Skeletal muscle satellite cell (primary cell): ENCODE results near the gene PTGFR.
A peak's percentile ranks its signal among the peaks of the same experiment; 100 is the strongest.

Source experiments
- H3K27me3 ChIP-seq: 2 replicates; pipeline ENCODE4 v1.7.0; 2013; ENCODE audit warnings: low read length; ENCODE audit not compliant: control insufficient read depth, insufficient read depth
- H3K36me3 ChIP-seq: 2 replicates; pipeline ENCODE4 v1.7.0; 2013; ENCODE audit warnings: mild to moderate bottlenecking, control low read depth, low read length; ENCODE audit not compliant: insufficient read depth
- H3K4me1 ChIP-seq: 2 replicates; pipeline ENCODE4 v1.7.0; 2013; ENCODE audit warnings: low read length; ENCODE audit not compliant: control insufficient read depth, insufficient read depth
- H3K4me2 ChIP-seq: 2 replicates; pipeline ENCODE4 v1.7.0; 2013; ENCODE audit warnings: mild to moderate bottlenecking, low read length
- H3K4me3 ChIP-seq: 2 replicates; pipeline ENCODE4 v1.7.0; 2013; ENCODE audit warnings: low read length
- H3K9ac ChIP-seq: 2 replicates; pipeline ENCODE4 v1.7.0; 2013; ENCODE audit warnings: mild to moderate bottlenecking, low read depth, low read length, moderate library complexity
- H3K9me3 ChIP-seq: replicated peaks from 2 replicates; pipeline ENCODE4 v1.7.0; 2013; ENCODE audit warnings: mild to moderate bottlenecking, control low read depth, low read length

PTGFR gene

DNA sequence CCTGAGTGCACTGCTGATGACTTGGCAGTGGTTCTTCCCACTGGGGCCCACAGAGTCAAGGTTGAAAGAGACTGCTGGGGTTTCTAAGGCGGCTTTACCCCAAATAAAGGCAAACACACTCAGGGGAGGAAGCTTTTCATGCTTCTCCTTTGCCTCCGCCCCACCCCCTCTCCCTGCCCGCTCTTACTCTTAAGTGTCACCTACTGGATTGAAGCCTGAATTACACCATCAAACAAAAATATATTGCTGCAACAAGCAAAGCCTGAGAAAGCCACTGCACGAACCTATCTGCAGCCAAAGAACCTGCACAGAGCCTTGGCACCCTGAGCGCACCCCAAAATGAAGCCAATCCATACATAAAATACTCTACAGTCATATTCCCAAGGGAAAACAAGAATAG, 63.1 kb downstream of the PTGFR start:
- no peak overlapping the region for H3K4me2 ChIP-seq
- no peaks in the 10 kb centered on the region for H3K27me3 ChIP-seq
- no peaks in the 10 kb centered on the region for H3K9me3 ChIP-seq
- H3K4me1 ChIP-seq: no peaks in the 10 kb centered on the region
- H3K4me3 ChIP-seq: no peak overlapping the region
- no peak overlapping the region for H3K9ac ChIP-seq
- H3K36me3 ChIP-seq: no peaks in the 10 kb centered on the region

DNA sequence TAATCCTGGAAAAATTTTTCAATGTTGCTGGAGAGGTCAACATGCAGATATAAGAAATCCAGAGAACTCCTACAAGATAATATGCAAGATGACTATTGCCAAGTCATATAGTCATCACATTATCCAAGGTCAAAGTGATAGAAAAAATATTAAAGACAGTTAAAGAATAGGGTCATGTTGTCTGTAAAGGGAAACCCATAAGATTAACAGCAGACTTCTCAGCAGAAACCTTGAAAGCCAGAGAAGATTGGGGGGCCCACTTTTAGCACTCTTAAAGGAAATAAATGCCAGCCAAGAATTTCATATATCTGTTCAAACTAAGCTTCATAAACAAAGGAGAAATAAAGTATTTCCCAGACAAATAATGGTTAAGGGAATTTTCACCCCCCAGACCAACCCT, 64.1 kb downstream of the PTGFR start:
- no peak overlapping the region for H3K4me2 ChIP-seq
- no peaks in the 10 kb centered on the region for H3K36me3 ChIP-seq
- no peak overlapping the region for H3K9ac ChIP-seq
- H3K4me1 ChIP-seq: no peaks in the 10 kb centered on the region
- H3K9me3 ChIP-seq: no peaks in the 10 kb centered on the region
- H3K27me3 ChIP-seq: no peaks in the 10 kb centered on the region
- H3K4me3 ChIP-seq: no peak overlapping the region

DNA sequence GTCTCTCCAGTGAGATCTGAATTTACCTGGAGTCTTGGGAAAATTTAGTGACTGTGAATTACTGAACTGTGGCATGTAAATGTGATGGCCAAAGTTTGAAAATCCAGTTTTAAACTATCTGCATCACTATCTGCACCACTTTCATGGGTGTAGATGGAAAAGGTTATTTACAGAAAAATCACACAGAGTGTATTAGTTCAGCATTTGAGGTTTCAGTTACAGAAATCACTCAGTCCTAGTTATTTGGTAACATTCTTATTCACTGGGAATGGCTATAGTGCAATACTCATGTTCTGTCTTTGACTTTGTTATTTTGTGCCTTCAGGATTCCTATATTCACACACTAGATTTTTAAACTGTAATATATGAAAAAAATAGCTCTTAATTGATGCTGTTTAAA, 68.9 kb downstream of the PTGFR start:
- H3K4me1 ChIP-seq: no peaks in the 10 kb centered on the region

DNA sequence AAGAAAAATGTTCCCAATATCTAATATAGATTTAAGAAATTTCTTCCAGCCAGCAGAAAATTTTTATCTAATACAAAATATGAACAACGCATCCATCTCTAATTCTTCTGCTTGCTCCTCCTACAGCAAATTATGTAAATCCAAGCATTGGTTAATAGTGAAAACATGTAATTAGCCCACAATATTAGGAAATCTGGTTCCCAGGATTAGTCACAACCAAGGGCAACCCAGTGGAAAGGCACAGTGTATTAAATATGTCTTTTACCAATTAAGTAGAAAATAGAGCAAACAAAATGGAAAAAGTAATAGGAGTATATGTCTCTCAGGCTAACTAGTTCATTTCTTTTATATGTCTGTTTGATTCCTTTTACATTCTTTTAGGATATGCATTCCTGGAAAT, 70.0 kb downstream of the PTGFR start:
- Histone ChIP-seq H3K4me2 (no peak overlapping the region), H3K4me3 (no peak overlapping the region), H3K9ac (no peak overlapping the region), H3K9me3 (no peaks in the 10 kb centered on the region), H3K4me1 (no peaks in the 10 kb centered on the region), H3K27me3 (no peaks in the 10 kb centered on the region), H3K36me3 (no peaks in the 10 kb centered on the region)

More for the DNA sequence above, 68.9 kb downstream of the PTGFR start:
- Histone ChIP-seq H3K9me3 (no peaks in the 10 kb centered on the region), H3K27me3 (no peaks in the 10 kb centered on the region), H3K36me3 (no peaks in the 10 kb centered on the region), H3K4me2 (no peak overlapping the region), H3K4me3 (no peak overlapping the region), H3K9ac (no peak overlapping the region)

DNA sequence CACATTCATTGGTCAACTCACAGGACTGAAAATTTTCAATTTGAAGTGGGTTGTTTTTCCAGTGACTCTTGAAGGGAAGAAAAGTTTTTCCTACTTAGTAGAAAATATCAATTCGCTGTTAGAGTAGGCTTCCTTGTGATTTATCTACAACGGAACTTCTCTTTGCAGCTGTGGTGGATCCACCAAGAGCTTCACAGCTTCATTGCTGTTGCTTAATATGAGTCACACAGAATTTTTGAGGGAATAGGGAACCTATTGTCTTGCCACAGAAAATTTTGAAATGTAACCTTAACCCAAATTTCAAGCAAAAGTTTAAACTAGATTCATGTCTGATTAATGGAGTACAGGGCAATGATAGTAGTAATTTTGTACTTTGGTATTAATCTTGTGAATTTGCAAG, 71.1 kb downstream of the PTGFR start:
- no peaks in the 10 kb centered on the region for H3K4me1 ChIP-seq
- no peaks in the 10 kb centered on the region for H3K27me3 ChIP-seq
- no peak overlapping the region for H3K9ac ChIP-seq
- H3K4me3 ChIP-seq: no peak overlapping the region
- no peaks in the 10 kb centered on the region for H3K9me3 ChIP-seq
- no peak overlapping the region for H3K4me2 ChIP-seq
- no peaks in the 10 kb centered on the region for H3K36me3 ChIP-seq

DNA sequence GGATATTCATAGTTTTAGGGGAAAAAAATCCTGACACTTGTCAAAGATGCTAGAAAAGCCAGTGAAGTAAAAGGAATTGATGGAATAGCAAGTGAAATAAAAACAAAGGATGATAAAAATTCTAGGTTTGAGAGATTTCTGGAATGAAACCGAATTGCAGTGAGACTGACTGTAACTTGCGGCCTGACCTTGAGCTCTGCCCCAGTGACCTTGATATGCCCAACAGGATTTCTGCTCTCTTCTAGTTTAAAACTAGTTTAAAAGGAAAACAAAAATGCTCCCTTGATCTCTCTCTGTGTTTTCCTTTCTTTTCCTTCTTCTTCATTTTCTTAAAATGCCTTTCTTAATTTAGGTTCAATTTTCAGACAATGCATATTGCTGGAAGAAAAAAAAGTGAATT, 74.6 kb downstream of the PTGFR start:
- Histone ChIP-seq H3K4me2 (no peak overlapping the region), H3K9me3 (no peaks in the 10 kb centered on the region), H3K4me3 (no peak overlapping the region), H3K4me1 (no peaks in the 10 kb centered on the region), H3K27me3 (no peaks in the 10 kb centered on the region), H3K36me3 (no peaks in the 10 kb centered on the region), H3K9ac (no peak overlapping the region)

DNA sequence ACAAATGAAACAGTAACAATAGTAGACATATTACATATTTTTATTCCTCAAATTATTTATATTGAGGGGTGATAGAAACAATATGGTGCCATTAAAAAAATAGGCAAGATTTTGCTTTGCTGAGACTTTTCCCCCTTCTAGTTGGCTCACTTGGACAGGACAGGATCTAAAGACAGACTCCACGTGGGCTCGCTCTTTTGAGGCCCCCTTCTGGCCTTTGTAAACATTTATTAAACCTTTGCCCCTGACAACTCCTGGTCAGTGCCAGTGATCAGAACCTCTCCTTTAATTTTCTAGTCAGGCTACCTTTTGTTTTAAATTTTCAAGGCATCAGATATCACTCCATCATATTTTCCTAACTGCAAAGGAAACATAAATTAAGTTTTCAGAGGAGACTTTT, 79.8 kb downstream of the PTGFR start:
- Histone ChIP-seq H3K36me3 (no peaks in the 10 kb centered on the region), H3K4me2 (no peak overlapping the region), H3K27me3 (no peaks in the 10 kb centered on the region), H3K4me3 (no peak overlapping the region), H3K9ac (no peak overlapping the region), H3K9me3 (no peaks in the 10 kb centered on the region), H3K4me1 (no peaks in the 10 kb centered on the region)

DNA sequence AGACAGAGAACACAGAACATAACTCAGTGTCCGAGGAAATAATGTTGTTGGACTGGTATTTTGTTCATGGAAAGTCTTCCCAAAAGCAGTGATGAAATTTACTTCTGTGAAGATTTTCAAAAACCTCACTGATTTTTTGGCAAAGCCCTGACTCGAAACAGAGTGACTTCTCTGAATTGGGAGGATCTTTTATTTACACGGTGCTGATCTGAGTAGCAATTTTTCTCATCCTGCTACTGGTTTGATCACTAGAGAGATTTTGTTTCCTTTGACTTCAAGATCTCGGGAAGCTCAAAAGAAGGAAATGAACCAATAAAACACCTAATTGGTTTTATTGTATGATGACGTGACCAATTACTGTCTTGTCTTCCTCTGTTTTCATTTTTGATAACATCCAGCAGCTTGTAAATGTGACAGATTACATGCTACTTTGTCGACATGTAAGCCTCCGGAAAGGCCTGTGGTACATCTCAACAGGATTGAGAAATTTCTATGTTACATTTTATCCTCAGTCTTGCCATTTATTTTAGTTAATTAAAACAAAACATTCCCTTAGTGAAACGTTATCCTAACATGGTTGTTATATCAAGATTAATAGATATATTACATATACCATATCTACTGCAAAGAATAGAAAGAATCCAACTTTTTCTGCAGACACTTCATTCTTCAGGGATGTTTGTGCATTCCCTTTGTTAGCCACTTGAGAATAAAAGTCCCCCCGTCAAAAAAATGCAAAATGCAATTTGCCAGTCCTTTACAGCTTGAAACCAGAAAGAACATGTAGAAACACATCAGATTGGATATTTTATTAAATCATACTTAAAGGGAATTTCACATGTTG, 86.7 kb downstream of the PTGFR start:
- Histone ChIP-seq H3K9ac (no peak overlapping the region), H3K9me3 (no peaks in the 10 kb centered on the region), H3K4me1 (peaks cover 10% of the 10 kb centered on the region), H3K27me3 (no peaks in the 10 kb centered on the region), H3K36me3 (no peaks in the 10 kb centered on the region), H3K4me2 (peak overlapping the region; percentile 74), H3K4me3 (peak overlapping the region; percentile 40)

DNA sequence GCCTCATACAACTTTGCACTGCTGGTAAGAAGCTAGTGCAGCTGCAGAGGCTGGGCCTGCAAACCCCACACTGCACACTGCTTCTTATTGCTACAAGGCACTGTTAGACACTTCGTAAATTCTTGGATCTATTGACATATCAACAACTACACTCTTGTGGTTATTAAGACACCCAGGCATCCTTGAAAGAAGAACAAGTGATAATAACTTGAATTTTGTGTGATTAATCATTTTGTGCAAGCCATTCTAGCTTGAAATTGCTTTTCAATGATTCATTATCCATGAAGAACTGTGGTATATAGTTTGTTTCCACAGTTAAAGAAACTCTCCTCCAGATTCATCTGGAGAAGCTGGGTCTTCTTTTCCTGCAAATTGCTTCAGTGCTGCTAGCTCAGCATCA, 95.8 kb downstream of the PTGFR start:
- no peaks in the 10 kb centered on the region for H3K27me3 ChIP-seq
- peaks cover 12% of the 10 kb centered on the region for H3K4me1 ChIP-seq
- no peaks in the 10 kb centered on the region for H3K9me3 ChIP-seq
- no peak overlapping the region for H3K9ac ChIP-seq
- H3K4me3 ChIP-seq: no peak overlapping the region
- H3K36me3 ChIP-seq: no peaks in the 10 kb centered on the region
- peak overlapping the region; percentile 23 for H3K4me2 ChIP-seq

DNA sequence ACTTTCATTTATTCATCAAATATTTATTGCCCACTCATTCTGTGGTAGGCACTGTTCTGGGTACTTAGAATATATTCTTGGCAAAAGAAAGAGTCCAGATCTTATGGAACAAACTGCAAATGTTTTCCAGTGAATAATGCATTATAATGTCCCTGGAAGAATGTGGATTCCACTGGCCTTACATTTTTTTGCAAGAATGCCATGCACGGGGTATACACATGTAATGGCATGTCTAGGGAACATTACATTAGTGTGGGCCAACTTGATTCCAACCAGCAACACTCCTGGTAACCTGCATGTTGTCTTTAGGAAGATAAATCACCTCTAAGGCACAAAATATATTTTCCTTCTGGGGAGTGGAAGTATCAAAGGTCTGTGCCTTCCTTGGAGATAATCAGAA, 96.4 kb downstream of the PTGFR start:
- H3K9me3 ChIP-seq: no peaks in the 10 kb centered on the region
- no peaks in the 10 kb centered on the region for H3K27me3 ChIP-seq
- H3K36me3 ChIP-seq: no peaks in the 10 kb centered on the region
- peaks cover 14% of the 10 kb centered on the region for H3K4me1 ChIP-seq
- H3K9ac ChIP-seq: no peak overlapping the region
- no peak overlapping the region for H3K4me3 ChIP-seq
- no peak overlapping the region for H3K4me2 ChIP-seq
